Fibroblast of pulmonary artery (primary cell): ENCODE results near the gene PIPOX.

ENCODE experiments used
- DNase-seq: peaks from one replicate; pipeline ENCODE4 v3.0.0-alpha.2; 2010; ENCODE audit warnings: low read depth
- H3K4me3 ChIP-seq: replicated peaks from 2 replicates; pipeline ENCODE4 v1.5.1; 2011; ENCODE audit warnings: low read depth, mild to moderate bottlenecking, control low read depth, low read length, moderate library complexity
- TF ChIP-seq, protein P1 (sequence below): IDR thresholded peaks from 2 replicates; pipeline ENCODE4 v1.5.1; 2011; ENCODE audit warnings: mild to moderate bottlenecking, control low read depth, low read length, inconsistent platforms; ENCODE audit errors: missing control alignments

The PIPOX gene

GRCh38 chr17:29100296-29100695 lies 57.4 kb downstream of the PIPOX start:
- DNase-seq = no peak

DNA sequence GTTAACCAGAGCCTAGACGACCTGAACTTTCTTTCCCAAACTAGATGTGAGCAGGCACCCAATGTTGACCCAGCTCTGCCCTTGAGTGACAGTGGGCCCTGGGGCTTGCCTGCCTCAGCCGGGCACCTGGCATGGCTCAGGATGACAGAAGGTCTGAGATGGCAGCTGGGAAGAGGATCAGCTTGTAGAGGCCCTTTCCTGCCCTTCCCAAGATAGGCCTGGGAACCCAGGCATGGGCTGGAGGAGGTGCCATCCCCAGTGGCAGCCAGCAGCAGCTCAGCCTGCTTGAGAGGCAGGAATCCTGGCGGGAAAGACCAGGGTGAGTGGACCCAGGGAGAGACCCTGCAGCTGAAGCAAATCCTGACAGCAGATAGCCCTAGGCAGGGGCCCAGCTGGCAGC lies 59.1 kb downstream of the PIPOX start:
- TF ChIP-seq, protein P1, sequence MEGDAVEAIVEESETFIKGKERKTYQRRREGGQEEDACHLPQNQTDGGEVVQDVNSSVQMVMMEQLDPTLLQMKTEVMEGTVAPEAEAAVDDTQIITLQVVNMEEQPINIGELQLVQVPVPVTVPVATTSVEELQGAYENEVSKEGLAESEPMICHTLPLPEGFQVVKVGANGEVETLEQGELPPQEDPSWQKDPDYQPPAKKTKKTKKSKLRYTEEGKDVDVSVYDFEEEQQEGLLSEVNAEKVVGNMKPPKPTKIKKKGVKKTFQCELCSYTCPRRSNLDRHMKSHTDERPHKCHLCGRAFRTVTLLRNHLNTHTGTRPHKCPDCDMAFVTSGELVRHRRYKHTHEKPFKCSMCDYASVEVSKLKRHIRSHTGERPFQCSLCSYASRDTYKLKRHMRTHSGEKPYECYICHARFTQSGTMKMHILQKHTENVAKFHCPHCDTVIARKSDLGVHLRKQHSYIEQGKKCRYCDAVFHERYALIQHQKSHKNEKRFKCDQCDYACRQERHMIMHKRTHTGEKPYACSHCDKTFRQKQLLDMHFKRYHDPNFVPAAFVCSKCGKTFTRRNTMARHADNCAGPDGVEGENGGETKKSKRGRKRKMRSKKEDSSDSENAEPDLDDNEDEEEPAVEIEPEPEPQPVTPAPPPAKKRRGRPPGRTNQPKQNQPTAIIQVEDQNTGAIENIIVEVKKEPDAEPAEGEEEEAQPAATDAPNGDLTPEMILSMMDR = no peak
- DNase-seq = no peak
- H3K4me3 ChIP-seq = no peak overlapping the region

More at GRCh38 chr17:29100296-29100695, 57.4 kb downstream of the PIPOX start:
- H3K4me3 ChIP-seq = no peak overlapping the region
- TF ChIP-seq, protein P1 = no peak

- no peak for DNase-seq
- H3K4me3 ChIP-seq = no peak overlapping the region
- TF ChIP-seq, protein P1 = no peak
Measured at GRCh38 chr17:29102741-29103181, 59.8 kb downstream of the PIPOX start.

GRCh38 chr17:29103341-29103740 lies 60.4 kb downstream of the PIPOX start:
- no peak for DNase-seq
- no peak overlapping the region for H3K4me3 ChIP-seq
- TF ChIP-seq, protein P1 = no peak
